Measurements from ENCODE around the gene CACNA1C. TPM values are rescaled to one million over a fixed set of nuclear protein-coding genes. Genes with fewer than 3 reads are reported as not detected.

CACNA1C gene
- total RNA-seq, 2 donors from 2014 or later = 0.86 to 6.3 TPM

DNA sequence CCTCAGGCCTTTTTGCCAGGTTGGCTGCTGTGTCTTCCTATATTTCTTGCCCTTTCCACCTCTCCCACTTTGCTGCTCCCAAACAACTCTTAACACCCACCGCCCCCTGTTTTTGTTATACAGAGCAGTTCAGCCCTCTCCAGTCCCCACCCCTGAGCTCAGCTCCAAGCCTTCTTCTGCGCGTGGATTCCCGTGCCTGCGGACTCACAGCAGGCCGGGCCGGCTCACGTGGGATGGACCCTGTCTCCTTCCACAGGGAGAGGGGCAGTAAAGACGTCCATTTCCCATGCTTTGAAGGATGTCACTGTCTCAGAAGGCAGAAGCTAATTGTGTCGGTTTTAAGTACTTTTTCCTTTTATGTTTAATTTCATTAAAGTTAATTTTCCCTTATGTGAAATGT is 139.4 kb downstream of the CACNA1C start:
- TF ChIP-seq, protein P1, sequence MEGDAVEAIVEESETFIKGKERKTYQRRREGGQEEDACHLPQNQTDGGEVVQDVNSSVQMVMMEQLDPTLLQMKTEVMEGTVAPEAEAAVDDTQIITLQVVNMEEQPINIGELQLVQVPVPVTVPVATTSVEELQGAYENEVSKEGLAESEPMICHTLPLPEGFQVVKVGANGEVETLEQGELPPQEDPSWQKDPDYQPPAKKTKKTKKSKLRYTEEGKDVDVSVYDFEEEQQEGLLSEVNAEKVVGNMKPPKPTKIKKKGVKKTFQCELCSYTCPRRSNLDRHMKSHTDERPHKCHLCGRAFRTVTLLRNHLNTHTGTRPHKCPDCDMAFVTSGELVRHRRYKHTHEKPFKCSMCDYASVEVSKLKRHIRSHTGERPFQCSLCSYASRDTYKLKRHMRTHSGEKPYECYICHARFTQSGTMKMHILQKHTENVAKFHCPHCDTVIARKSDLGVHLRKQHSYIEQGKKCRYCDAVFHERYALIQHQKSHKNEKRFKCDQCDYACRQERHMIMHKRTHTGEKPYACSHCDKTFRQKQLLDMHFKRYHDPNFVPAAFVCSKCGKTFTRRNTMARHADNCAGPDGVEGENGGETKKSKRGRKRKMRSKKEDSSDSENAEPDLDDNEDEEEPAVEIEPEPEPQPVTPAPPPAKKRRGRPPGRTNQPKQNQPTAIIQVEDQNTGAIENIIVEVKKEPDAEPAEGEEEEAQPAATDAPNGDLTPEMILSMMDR (conservative IDR thresholded peaks at IDR 0.05) = no peak
- Mint-ChIP-seq H3K4me3 (no peak overlapping the region), H3K27me3 (ENCODE audit: insufficient read depth) (no peaks in the 10 kb centered on the region), H3K4me1 (peaks cover 42% of the 10 kb centered on the region), H3K27ac (peak overlapping the region; percentile 9), H3K36me3 (ENCODE audit: low read depth) (no peaks in the 10 kb centered on the region), H3K9me3 (no peaks in the 10 kb centered on the region)
- no peak overlapping the region for H3K27ac ChIP-seq (ENCODE audit: low read depth, low read length)
- 40 to 79% methylated on average over 1 to 10 of the region's 10 CpGs for WGBS, 2 experiments (ENCODE audit: insufficient coverage in 1 of 2, insufficient read length in 1 of 2)
- peak; percentile 73 for DNase-seq
- H3K36me3 ChIP-seq (ENCODE audit: control insufficient read depth, insufficient read depth, low read length) = no peaks in the 10 kb centered on the region
- no peaks in the 10 kb centered on the region for H3K27me3 ChIP-seq (ENCODE audit: control insufficient read depth, insufficient read depth, low read length, poor library complexity, severe bottlenecking)
- H3K9me3 ChIP-seq (ENCODE audit: control insufficient read depth, low read length) = no peaks in the 10 kb centered on the region
- no peak overlapping the region for H3K9ac ChIP-seq (ENCODE audit: extremely low read depth, low read length, poor library complexity, severe bottlenecking)
- H3K4me3 ChIP-seq (ENCODE audit: low read length) = no peak overlapping the region
- peaks cover 5% of the 10 kb centered on the region for H3K4me1 ChIP-seq (ENCODE audit: control insufficient read depth, insufficient read depth, low read length)

DNA sequence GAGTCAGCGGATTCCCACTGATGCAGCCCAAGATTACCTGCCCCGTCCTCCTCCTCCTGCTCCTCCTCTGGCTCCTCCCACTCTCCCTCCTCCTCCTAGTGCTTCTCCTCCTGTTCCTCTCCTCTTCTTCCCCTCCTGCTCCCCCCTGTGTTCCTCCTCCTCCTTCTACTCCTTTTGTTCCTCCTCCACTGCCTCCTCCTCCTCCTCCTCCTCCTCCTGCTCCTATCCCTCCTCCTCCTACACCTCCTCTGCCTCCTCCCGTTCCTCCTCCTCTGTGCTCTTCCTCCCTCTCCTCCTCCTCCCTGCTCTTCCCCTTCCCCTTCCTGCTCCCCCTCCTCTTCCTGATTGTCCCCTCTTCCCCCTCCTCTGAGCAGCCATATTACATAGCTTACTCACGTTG is 141.3 kb downstream of the CACNA1C start:
- Histone ChIP-seq H3K36me3 (ENCODE audit: control insufficient read depth, insufficient read depth, low read length) (no peaks in the 10 kb centered on the region), H3K9me3 (ENCODE audit: control insufficient read depth, low read length) (no peaks in the 10 kb centered on the region), H3K27ac (ENCODE audit: low read depth, low read length) (no peak overlapping the region), H3K4me1 (ENCODE audit: control insufficient read depth, insufficient read depth, low read length) (peaks cover 5% of the 10 kb centered on the region), H3K9ac (ENCODE audit: extremely low read depth, low read length, poor library complexity, severe bottlenecking) (no peak overlapping the region), H3K4me3 (ENCODE audit: low read length) (no peak overlapping the region), H3K27me3 (ENCODE audit: control insufficient read depth, insufficient read depth, low read length, poor library complexity, severe bottlenecking) (no peaks in the 10 kb centered on the region)
- H3K27ac Mint-ChIP-seq = no peak overlapping the region
- 44 to 55% methylated on average over 3 to 4 of the region's 4 CpGs for WGBS, 2 experiments (ENCODE audit: insufficient coverage in 1 of 2, insufficient read length in 1 of 2)
- TF ChIP-seq, protein P1 (conservative IDR thresholded peaks at IDR 0.05) = no peak
- no peaks in the 10 kb centered on the region for H3K9me3 Mint-ChIP-seq
- H3K4me1 Mint-ChIP-seq = peaks cover 54% of the 10 kb centered on the region
- peak; percentile 59 for DNase-seq
- no peak overlapping the region for H3K4me3 Mint-ChIP-seq
- H3K36me3 Mint-ChIP-seq (ENCODE audit: low read depth) = no peaks in the 10 kb centered on the region
- no peaks in the 10 kb centered on the region for H3K27me3 Mint-ChIP-seq (ENCODE audit: insufficient read depth)

- H3K36me3 Mint-ChIP-seq (ENCODE audit: low read depth) = no peaks in the 10 kb centered on the region
- no peaks in the 10 kb centered on the region for H3K27me3 Mint-ChIP-seq (ENCODE audit: insufficient read depth)
- no peaks in the 10 kb centered on the region for H3K9me3 Mint-ChIP-seq
- 72 to 75% methylated on average over 4 of the region's 4 CpGs for WGBS, 2 experiments (ENCODE audit: insufficient coverage in 1 of 2, insufficient read length in 1 of 2)
- Histone ChIP-seq H3K9ac (ENCODE audit: extremely low read depth, low read length, poor library complexity, severe bottlenecking) (no peak overlapping the region), H3K27ac (ENCODE audit: low read depth, low read length) (no peak overlapping the region), H3K4me3 (ENCODE audit: low read length) (no peak overlapping the region), H3K27me3 (ENCODE audit: control insufficient read depth, insufficient read depth, low read length, poor library complexity, severe bottlenecking) (no peaks in the 10 kb centered on the region), H3K36me3 (ENCODE audit: control insufficient read depth, insufficient read depth, low read length) (no peaks in the 10 kb centered on the region), H3K4me1 (ENCODE audit: control insufficient read depth, insufficient read depth, low read length) (peaks cover 5% of the 10 kb centered on the region), H3K9me3 (ENCODE audit: control insufficient read depth, low read length) (no peaks in the 10 kb centered on the region)
- TF ChIP-seq, protein P1 (conservative IDR thresholded peaks at IDR 0.05) = no peak
- H3K4me1 Mint-ChIP-seq = peaks cover 54% of the 10 kb centered on the region
- no peak overlapping the region for H3K4me3 Mint-ChIP-seq
- no peak for DNase-seq
- H3K27ac Mint-ChIP-seq = no peak overlapping the region
Measured at GRCh38 chr12:2194571-2194970, 141.8 kb downstream of the CACNA1C start.

Data from endodermal cell (in vitro differentiated cells).